Activated CD4-positive, alpha-beta T cell treated with anti-CD3 and anti-CD28 coated beads, Interleukin-2, amount 50 U/mL, for 48 hours (primary cell): Measurements from ENCODE around the gene CLDN16.

ENCODE experiments used
- DNase-seq, 2 experiments: peaks; one replicate each; pipeline ENCODE4 v3.0.0-alpha.2; 2020

The CLDN16 gene, protein sequence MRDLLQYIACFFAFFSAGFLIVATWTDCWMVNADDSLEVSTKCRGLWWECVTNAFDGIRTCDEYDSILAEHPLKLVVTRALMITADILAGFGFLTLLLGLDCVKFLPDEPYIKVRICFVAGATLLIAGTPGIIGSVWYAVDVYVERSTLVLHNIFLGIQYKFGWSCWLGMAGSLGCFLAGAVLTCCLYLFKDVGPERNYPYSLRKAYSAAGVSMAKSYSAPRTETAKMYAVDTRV

GRCh38 chr3:190387578-190388213 lies at the start of gene CLDN16:
CLDN16 (plus strand) TSS chr3:190388163; CDS start chr3:190388330, 167 bp downstream.
- no peak for DNase-seq

- DNase-seq: no peak
These were observed 49.2 kb upstream of the CLDN16 start for GRCh38 chr3:190338717-190339116.

- no peak for DNase-seq
These were observed 48.8 kb upstream of the CLDN16 start for GRCh38 chr3:190339130-190339529.

DNA sequence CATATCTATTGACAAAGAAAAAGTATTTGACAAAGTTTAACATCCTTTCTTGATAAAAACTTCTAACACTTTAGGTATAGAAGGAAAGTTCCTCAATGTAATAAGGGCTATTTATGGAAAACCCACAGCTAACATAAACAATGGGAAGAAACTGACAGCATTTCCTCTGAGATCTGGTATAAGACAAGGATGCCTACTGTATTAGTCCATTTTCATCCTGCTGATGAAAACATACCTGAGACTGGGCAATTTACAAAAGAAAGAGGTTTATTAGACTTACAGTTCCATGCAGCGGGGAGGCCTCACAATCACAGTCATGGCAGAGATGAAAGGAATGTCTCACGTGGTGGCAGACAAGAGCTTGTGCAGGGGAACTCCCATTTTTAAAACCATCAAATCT lies 47.9 kb upstream of the CLDN16 start:
- DNase-seq: no peak

DNA sequence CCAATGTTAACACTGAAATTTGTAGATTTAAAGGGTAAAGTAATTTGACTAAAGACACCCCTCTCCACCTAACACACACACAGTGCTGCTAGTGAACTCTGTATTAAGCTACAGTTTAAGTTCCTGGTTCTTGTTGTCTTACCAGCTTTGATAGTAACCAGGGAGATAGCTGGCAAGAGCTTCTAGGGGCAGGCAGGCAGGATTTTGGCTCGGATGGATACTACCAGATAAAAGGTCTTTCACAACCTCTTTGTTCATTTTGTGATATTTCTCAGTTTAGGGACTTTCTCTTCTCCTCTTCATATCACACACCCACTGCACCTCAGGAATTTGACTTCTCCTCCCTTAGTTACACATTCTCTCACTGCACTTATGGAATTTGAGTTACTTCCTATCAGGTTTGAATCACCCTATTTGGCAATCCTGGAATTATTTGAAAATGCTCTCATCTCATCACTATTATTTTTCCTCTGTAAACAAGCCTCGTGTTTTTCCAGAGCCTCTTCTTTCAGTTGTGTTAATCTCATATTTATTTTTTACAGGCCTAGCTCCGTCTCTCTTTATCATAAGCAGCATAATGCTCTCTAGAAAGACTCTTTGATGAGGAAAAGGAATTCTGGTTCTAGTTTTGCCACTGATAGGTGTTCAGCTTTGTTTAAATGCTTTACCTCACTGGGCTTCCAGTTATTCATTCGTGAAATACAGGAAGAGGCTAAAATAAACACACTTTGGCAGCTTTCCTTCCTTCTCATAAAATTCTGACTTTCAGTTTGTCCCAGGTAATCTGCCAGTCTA lies 42.7 kb upstream of the CLDN16 start:
- DNase-seq: no peak

GRCh38 chr3:190345878-190346277 lies 42.1 kb upstream of the CLDN16 start:
- DNase-seq: no peak

DNA sequence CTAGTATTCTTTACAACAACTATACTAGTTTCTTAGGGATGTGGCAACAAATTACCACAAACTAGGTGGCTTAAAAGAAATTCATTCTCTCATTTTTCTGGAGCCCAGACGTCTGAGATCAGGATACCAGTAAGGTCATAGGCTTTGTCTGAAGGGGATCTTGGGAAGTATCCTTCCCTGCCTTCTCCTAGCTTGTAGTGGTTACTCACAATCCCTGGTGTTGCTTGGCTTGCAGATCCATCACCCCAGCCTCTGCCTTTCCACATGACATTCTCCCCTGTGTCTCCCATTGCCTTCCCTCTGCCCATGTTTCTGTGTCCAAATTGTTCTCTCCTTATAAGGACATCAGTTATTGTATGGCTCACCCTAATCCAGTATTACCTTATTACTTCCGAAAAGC lies 41.4 kb upstream of the CLDN16 start:
- no peak for DNase-seq

DNA sequence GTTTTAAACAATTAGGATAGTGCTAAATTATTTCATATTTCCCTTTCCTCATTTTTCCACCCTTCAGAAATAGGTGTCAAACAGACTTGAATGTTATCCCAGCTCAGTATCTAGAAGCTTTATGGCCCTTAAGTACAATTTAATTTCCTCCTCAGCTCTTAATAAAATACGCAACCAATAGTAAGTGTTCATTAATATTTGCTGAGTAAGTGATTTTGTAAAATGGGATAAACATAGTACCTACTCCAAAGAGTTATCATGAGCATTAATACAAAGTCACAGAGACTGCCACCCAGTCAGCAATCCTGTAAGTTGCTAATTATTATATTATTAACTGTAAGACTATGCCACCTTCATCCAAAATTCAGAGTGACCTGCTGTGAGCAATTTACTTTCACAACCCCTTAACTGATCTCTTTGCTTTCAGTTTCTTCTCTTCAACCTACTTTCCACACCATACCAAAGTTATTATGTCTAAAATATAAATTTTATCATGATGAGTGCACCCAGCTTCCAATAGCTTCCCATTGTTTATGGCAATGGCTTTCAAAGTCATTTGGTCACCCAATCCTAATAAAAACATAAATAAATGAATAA lies 35.0 kb upstream of the CLDN16 start:
- no peak for DNase-seq

GRCh38 chr3:190356246-190356645 lies 31.7 kb upstream of the CLDN16 start:
- no peak for DNase-seq

GRCh38 chr3:190357468-190357867 lies 30.5 kb upstream of the CLDN16 start:
- DNase-seq: no peak

DNA sequence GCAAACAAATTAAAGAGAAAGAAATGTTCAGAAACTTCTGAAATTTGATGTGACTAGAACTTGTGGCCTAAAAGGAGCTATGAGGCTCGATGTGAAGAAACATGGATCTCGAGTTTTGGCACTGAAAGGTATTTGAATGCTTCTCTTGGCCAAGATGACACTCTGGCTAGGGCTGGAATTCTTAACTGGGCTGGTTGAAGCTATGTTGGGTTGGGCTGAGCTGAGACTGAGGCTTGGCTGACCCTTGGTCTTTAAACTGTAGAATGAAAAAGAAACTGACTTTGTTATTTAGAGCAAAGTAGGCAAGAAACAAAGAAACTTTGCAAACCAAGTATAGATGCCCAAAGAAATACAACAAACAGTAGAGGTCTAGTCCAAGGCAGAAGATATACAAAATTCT lies 28.1 kb upstream of the CLDN16 start:
- no peak for DNase-seq

GRCh38 chr3:190360228-190360627 lies 27.7 kb upstream of the CLDN16 start:
- DNase-seq: no peak

- DNase-seq: no peak
These were observed 26.2 kb upstream of the CLDN16 start for GRCh38 chr3:190361791-190362190.

- DNase-seq: no peak
These were observed 25.7 kb upstream of the CLDN16 start for GRCh38 chr3:190362258-190362657.

GRCh38 chr3:190366133-190366532 lies 21.8 kb upstream of the CLDN16 start:
- DNase-seq: no peak

- no peak for DNase-seq
These were observed 19.1 kb upstream of the CLDN16 start for GRCh38 chr3:190368881-190369280.

DNA sequence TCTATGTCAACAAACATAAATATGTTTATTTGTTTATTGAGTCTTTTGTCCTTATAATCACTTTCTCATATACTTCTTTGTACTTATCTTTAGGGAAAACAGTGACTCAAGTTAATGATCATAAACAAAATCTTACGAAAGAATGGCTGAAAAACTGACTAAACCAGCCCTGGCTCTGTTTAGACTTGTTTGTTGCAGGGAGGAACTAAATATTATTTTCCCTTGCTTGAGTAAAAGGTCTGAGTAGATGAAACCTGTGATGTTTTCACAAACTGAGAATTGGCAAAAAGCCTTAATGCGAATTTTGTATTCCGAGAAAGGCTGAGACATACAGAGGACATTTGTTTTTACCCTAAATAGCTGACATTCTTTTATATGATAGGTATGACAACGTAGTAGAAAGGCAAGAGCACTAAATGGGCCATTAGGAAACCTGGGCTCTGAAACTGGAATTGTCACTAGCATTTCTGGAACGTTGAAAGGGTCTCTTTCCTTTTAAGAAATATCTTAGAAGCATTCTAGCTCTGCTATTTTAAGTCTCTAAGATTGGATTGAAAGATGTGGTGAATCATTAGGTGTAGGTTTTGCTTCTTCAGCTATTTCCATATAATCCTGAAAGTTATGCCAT lies 18.2 kb upstream of the CLDN16 start:
- no peak for DNase-seq

GRCh38 chr3:190370369-190370768 lies 17.6 kb upstream of the CLDN16 start:
- no peak for DNase-seq

- no peak for DNase-seq
These were observed 16.8 kb upstream of the CLDN16 start for GRCh38 chr3:190371152-190371551.

DNA sequence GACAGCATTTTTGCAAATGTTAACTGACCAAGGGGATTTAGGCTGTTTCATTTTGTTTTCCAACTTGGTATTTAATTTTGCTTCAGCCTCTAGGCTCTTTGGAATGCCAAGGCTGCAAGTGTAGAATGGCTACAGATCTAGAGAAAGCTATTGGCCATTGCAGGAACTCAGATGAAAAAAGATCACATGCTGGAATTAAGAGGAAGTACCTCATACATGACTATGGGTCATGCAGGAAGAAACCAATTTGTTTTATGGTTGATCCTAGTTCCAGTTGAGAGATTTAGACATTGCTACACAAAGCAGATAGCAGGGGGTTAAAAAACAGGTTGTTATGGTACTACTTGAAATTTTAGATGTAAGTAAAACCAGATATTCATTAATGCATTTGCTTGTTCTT lies 12.7 kb upstream of the CLDN16 start:
- DNase-seq: no peak

DNA sequence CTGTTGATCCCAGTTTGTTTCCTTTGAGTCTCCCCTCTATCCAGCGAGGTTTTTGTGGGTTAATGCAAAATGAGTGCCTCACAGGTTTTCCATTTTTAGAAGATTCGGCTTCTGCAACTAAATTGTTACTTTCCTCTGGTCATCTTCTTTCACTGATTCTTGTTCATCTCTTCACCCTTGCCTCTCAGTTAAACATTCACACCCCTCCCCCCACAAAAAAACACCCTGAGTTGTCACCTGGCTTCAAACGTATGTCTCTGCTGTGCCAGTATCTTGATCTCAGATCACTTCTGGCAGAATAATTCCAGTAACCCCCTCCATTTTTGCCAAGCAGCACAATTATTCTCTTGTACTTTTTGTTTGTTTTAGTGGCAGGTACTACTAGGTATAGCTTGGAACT lies 12.3 kb upstream of the CLDN16 start:
- no peak for DNase-seq

- no peak for DNase-seq
These were observed 9.6 kb upstream of the CLDN16 start for GRCh38 chr3:190378240-190378891.

DNA sequence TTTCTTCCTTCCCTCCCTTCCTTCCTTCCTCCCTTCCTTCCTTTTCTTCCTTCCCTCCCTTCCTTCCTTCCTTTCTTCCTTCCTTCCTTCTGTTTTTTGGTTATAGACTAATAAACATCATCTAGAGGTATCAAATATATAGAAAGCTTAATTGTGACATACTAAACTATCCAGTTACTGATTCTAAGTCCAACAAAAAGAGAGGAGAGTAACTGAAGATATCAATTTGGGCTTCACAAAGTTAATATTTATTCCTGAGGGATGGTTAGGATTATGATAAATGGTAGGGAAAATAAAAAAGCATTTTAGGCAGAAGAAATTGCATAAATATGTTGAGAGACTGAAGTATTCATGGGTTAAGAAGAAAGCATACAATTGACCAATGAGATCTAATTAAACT lies 7.8 kb upstream of the CLDN16 start:
- no peak for DNase-seq
